H1 (cell line): ENCODE measurements around the gene ZNF654. TPM values are rescaled to one million over a fixed set of nuclear protein-coding genes. Genes with fewer than 3 reads are reported as not detected.

Experiments used
- ASH2L ChIP-seq: fragments of 200-600, 300-600 bp; sonication (generic); IDR thresholded peaks from one replicate; pipeline ENCODE4 v1.7.1; 2017; ENCODE audit warnings: low read length
- ATF2 ChIP-seq: IDR thresholded peaks from 2 replicates; pipeline ENCODE4 v1.6.1; 2012; ENCODE audit warnings: low read length, inconsistent platforms
- CREB1 ChIP-seq: IDR thresholded peaks from 2 replicates; pipeline ENCODE4 v1.6.1; 2012; ENCODE audit warnings: inconsistent platforms
- CTBP2 ChIP-seq: IDR thresholded peaks from 2 replicates; pipeline ENCODE4 v1.7.0; 2011; ENCODE audit warnings: borderline replicate concordance, mild to moderate bottlenecking, moderate library complexity, mixed read lengths, low read length; ENCODE audit not compliant: insufficient read depth, insufficient read length
- EGR1 ChIP-seq: IDR thresholded peaks from 2 replicates; pipeline ENCODE4 v1.6.1; 2011; ENCODE audit warnings: low read depth, low read length, borderline replicate concordance
- HDAC2 ChIP-seq, 2 experiments: fragments of 300-600 bp in 1 of 2; sonication (generic) in 1 of 2; IDR thresholded peaks; 2 replicates each; pipeline ENCODE4 v1.6.1; 2011 to 2012; ENCODE audit warnings: low read depth in 2 of 2, low read length in 2 of 2, mild to moderate bottlenecking in 2 of 2, moderate library complexity in 2 of 2, borderline replicate concordance in 1 of 2, inconsistent platforms in 1 of 2
- RAD21 ChIP-seq, 2 experiments: IDR thresholded peaks in 1 of 2; conservative IDR thresholded peaks in 1 of 2; 2 replicates each; pipeline ENCODE4 v1.6.1; 2011; ENCODE audit warnings: low read depth in 2 of 2, low read length in 2 of 2, improper control_type of control experiment in 1 of 2, inconsistent platforms in 1 of 2, mild to moderate bottlenecking in 1 of 2, moderate library complexity in 1 of 2
- RFX5 ChIP-seq: IDR thresholded peaks from 2 replicates; pipeline ENCODE4 v1.6.1; 2011; ENCODE audit warnings: low read depth, low read length, improper control_type of control experiment, borderline replicate concordance
- SUZ12 ChIP-seq: fragments of 200-600 bp; sonication (generic); IDR thresholded peaks from 2 replicates; pipeline ENCODE4 v1.6.1; 2012; ENCODE audit warnings: mild to moderate bottlenecking, inconsistent platforms, low read length, moderate library complexity, mixed read lengths
- polyA plus RNA-seq, 7 experiments: library from polyadenylated mRNA; depleted of rRNA in 3 of 7; stranded (reverse) in 5 of 7; unstranded in 2 of 7; fragments of >200 nt in 5 of 7; fragments of 200-250 nt in 2 of 7; gene quantifications; 1 replicate in 5 of 7; 2 replicates in 1 of 7; 4 replicates in 1 of 7; pipeline versions ENCODE4 v1.2.1 to v1.2.3, GENCODE V29; 2011 to 2013; ENCODE audit warnings: missing spikeins in 2 of 7, mixed read lengths in 2 of 7
- total RNA-seq: library from RNA; stranded (reverse); fragmentation: NEBNext Ultra II Directional; extraction: Animal tissue kit (Norgen Biotek cat#: 25700); gene quantifications from 2 replicates; pipeline ENCODE4 v1.2.1, GENCODE V29; 2021

The ZNF654 gene
- total and polyA plus RNA-seq, 2 of the 8 experiments (the other 6 are each of a cell fraction or from before 2014, with no cell fraction given), result 0.47 to 5.3 TPM

- TF ChIP-seq ATF2, result no peak
- TF ChIP-seq RAD21 (IDR thresholded peaks at IDR 0.05 in 1 of 2, conservative IDR thresholded peaks at IDR 0.05 in 1 of 2; ENCODE audit: low read depth in 2 of 2, low read length in 2 of 2), result no peak
- no peak for TF ChIP-seq ASH2L
- TF ChIP-seq SUZ12, result no peak
- no peak for TF ChIP-seq EGR1
- no peak for TF ChIP-seq RFX5
- TF ChIP-seq HDAC2 (IDR thresholded peaks at IDR 0.05; ENCODE audit: borderline replicate concordance in 1 of 2, low read depth in 2 of 2, low read length in 2 of 2), result no peak
- TF ChIP-seq CTBP2, result no peak
- no peak for TF ChIP-seq CREB1
- TF ChIP-seq, all 59 proteins: peak for 0
Observed at GRCh38 chr3:88025001-88025552, 34.0 kb upstream of the ZNF654 start (continued).
